NCI-H2227 (cell line): ENCODE results near the gene NPSR1.
"Not testable (repeated sequence)": the region's sequence is repeated elsewhere in the genome, so short reads cannot be mapped to it uniquely, and the experiment has no call there.

Experiments used
- DNase-seq: peaks from one replicate; lab custom pipeline; 2025; ENCODE audit not compliant: unreplicated experiment; lab: John Stamatoyannopoulos, UW

The NPSR1 gene, protein sequence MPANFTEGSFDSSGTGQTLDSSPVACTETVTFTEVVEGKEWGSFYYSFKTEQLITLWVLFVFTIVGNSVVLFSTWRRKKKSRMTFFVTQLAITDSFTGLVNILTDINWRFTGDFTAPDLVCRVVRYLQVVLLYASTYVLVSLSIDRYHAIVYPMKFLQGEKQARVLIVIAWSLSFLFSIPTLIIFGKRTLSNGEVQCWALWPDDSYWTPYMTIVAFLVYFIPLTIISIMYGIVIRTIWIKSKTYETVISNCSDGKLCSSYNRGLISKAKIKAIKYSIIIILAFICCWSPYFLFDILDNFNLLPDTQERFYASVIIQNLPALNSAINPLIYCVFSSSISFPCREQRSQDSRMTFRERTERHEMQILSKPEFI

DNA sequence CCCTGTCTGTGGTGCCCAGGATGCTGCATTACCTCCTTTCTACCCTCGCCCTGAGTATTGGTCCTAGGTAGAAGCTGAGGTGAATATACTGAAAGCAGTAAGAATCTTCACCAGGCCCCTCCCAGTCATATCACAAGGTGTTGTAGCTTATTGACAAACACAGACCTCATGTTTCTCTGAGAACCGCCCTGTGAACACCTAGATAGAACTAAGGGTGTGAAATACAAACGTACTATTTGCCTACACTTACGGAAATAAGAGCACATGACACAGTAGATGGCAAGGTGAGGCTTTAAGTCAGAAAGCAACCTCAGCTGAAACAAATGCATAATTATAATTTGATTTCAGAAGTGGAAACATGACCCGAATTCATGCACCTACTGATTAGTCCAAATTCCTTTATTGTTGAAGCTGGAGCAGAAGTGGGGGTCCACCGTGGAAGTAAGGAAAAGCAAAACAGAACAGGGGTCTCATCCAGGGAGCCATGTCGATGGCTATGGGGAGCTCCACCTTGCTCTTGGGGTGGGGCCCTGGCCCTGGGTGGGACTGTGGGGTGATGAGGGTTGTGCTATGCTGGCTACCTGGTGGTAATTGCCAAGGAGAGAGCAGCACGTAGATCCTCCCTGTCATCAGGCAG lies at the start of gene NPSR1:
Gene NPSR1, plus strand, starts transcription at position 587 of the 637 bp plus-strand sequence. CDS start 195 bp downstream, outside the sequence.
- no peak for DNase-seq

DNA sequence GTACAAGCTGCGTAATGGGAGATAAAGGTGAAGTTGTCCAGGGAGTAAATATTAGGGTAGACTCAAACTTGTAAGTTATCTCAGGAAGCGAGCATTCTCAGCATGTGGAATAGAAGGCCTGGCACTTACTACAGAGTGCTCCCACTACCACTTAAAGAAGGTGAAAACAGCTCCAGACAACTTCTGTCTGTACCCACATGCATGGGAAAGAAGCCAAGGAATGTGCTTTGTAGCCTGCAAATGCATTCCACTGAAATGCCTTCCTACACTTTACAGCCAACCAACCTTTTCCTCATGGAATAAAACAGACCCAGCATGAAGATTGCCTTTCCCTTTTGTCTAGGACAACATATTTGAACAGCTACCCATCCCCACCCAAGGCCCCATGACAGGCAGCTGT lies 45.4 kb upstream of the NPSR1 start:
- DNase-seq = no peak

DNA sequence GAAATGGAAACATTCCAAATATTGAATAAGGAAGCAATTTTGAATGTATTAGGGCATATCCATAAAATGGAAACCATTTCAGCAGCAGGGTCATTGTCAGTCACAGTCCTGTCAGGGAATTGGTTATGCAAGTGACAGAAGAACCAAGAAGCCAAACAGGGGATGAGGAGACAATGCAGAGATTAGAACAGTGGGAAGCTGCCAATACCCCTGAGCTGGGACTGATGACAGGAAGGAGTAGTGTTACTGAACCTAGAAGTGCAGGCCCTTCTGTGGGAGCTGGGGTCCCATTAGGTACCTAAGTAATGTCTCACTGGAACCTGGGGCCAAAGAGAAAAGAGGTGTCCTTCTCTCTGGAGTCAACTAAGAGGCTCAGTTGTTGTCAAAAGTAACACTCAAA lies 37.6 kb upstream of the NPSR1 start:
- DNase-seq = no peak

DNA sequence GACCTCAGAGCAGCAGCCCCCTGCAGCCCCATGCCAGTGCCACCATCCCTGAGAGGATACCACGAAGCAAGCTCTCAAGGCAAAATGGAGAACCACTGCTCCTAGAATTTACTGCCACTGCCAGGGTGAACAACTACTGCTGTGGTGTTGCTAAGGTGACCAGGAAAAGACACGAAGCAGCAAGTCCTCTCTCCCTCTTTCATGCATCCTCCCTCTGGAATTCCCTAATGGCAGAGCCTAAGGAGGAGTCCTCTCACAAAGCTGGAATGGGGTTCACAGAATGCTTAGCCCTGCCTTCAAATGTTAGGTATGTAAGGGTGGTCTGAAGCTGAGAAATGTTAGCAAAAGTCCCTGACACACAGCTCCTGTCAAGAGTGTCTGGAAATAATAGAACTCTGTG lies 35.8 kb upstream of the NPSR1 start:
- DNase-seq = no peak

DNA sequence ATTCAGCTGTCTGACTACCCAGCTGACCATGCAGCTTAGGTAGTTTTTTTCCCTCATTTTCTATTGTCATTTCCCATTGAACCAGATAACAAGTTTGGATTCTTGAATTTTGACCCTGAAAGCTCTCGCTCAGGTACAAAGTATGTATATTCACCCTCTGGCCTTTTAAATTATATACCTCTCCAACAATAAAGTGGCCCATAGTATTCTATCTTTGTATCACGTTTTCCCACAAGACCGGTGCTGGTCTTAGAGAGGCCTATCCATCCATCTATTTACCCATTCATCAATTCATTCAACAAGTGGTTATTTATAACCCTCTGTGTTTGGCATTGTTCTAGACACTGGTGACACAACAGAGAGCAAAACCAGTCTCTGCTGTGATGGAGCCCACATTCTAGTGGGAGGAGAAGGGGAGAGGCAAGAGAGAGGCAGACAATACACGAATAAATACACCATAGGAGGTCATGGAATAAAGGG lies 35.2 kb upstream of the NPSR1 start:
- no peak for DNase-seq

DNA sequence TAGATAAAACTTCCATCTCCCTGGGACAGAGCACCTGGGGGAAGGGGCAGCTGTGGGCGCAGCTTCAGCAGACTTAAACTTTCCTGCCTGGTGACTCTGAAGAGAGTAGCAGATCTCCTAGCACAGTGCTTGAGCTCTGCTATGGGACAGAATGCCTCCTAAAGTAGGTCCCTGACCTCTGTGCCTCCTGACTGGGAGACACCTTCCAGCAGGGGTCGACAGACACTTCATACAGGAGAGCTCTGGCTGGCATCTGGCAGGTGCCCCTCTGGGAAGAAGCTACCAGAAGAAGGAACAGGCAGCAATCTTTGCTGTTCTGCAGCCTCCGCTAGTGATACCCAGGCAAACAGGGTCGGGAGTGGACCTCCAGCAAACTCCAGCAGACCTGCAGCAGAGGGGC lies 29.4 kb upstream of the NPSR1 start:
- not testable (repeated sequence) for DNase-seq

DNA sequence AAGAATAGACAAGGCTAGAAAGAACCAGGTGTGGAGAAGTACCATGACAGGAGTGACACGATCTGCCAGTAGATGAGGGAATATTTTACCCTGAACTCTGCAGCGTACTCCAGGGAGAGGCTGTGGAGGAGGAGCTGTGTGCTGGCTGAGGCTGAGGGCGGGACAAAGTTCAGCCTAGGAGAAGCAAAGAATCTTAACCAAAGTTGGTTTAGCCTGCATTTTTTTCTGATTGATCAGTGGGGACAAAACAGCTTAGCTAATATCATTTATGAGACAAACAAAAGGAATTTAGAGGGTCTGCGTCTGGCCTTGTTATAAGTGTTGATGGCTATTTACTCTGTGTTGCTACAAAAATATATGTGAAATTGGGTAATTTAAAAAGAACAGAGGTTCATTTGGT lies 5.2 kb upstream of the NPSR1 start:
- DNase-seq = no peak

DNA sequence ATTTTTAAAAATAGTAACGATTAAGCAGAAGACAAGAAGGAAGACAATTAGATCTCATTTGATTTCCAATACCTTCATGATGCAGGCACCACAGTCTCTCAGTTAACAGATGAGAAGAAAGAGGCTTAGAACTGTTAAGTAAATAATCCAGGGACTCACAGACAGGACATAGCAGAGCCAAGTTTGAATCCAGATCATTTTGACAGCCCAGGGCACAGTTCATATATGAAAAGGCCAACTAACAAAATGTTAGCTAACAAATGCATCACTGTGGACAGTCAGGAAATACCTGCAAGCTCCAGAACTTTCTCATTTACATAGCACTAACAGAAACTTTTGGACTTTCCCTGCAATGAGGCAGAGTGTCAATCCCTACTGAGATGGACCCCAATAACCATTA lies 4.2 kb upstream of the NPSR1 start:
- no peak for DNase-seq

DNA sequence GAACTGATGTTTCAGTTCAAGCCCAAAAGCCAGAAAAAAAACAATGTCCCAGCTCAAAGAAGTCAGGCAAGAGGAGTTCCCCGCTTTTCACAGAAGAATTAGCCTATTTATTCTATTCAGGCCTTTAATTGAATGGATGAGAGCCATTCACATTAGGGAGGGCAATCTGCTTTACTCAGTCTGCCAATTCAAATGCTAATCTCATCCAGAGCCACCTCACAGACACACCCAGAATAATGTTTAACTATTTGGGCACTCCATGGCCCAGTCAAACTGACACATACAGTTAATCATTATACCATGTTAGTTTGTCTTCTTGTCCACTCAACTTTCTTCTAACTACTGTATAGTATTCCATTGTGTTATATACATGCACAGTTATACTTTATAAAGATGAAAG lies 2.6 kb upstream of the NPSR1 start:
- DNase-seq = no peak

DNA sequence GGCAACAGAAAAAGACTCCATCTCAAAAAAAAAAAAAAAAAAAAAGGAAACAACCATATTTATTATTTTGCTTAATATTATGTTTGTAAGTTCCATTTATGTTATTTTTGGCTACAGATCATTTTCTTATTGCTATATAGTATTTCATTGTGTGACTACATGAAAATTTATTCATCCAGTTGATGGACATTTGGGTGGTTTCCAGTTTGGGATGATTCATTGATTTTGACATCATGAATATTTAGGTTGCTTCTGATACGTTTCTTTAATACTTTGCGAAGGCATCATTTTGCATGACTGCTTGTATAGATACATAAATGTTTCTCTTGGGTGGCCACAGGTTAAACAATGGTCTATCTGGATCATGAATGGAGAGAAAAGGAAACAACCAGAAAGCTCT lies 2.0 kb upstream of the NPSR1 start:
- no peak for DNase-seq

DNA sequence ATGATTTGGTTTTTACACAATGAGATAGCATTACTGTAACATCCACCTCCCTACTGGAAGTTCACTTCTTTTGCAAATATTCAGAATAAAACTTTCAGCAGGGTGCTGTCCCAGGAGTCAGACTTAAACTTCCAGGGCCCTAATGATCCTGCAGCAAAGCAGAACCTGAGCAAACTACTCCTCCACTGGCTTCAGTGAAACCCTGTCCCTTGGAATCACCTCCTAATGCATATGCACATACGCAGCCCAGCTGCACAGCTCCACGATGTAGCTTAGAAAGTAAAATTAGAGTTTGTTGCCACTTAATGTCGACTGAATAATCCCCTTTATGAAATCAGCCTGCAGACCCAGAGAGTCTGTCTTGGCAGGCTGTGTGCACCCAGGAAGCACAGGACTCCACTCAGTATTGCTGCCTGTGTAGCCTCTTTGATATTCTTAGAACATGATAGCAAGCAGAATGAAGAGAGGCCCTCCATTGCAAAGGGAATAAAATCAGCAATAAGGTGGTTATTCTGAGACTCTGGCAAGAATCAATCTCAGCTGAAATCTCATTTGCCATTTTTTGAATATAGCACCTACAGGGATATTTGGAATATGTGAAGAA lies 1.6 kb downstream of the NPSR1 start:
- DNase-seq = no peak

DNA sequence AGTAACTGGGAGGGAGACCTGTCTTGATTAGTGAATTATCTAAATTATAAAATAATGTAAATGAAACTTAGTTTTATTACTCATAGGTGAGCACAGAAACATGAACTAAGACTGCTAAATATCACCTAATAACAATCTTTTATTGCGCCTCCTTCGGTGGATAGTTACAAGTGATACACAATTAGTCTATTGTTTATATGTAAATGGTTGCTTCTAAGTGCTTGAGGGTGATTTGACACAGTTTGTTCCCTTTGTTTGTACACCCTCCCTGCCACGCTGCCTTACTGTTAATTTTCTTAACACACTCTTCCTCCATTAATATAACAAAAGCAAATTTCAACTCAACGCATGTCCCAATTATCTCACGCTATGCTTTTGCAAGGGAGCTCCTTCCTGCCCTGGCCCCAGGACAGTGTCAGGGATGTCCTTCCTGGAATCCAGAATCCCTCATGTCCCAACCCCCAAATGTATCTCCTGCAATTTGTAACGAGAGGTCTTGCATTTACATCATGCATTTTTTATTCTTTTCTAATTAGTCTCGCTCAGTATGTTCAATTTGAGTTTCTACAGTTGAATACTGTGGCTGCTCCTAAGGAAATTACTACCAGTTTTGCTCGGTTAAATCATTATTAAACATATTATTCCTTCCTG lies 4.2 kb downstream of the NPSR1 start:
- no peak for DNase-seq

DNA sequence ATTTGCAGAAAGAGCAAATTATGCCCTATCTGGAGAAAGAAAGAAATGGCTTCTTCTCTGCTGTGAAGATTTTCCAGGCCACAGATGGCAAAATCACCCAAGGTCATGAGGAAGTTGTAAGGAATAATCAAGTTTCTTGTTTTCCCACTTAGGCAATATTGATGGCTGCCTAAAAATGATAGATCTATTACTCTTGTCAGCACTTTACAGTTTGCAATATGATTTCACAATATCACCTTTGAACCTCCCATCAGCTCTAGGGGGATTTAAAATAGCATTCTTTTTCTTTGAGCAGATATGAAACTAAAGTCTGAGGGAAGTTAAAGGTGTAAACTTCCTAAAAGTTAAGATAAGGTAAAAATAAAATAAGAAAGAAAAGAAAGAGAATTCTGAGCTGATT lies 6.7 kb downstream of the NPSR1 start:
- DNase-seq = no peak

DNA sequence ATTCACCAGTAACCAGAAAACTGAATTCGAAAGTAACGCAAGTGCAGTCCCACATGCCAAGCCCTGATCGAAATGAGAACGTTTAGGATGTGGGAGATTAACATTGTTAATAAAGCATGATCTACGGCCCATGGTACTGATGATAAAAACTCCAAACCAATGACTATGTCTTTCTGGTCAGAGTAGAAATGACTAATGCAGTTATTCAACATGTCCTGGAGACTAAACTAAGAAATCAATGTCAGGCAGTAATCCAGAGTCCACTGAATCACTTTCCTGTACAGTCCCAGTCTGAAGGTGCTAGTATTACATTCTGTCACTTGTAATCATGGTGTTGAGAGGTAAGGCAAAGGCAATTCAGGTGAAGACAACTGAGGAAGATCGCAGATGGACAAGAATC lies 14.4 kb downstream of the NPSR1 start:
- no peak for DNase-seq

DNA sequence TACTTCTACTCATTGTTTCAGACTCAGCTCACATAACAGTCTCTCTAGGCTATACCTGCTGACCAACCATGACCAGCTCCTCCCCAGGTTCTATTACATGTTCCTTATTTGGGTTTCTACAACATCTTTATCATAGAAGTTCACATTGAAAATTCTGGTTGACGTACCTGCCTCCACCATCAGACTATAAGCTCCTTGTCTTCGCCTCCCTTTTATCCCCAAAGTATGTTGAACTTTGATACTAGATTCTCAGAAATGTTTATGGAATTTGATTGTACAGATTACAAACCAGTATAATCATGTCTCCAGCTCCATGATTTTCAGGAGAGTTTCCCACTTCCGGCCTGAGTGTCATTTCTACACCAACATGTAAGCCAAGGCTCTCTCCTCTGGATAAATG lies 15.0 kb downstream of the NPSR1 start:
- DNase-seq = no peak

DNA sequence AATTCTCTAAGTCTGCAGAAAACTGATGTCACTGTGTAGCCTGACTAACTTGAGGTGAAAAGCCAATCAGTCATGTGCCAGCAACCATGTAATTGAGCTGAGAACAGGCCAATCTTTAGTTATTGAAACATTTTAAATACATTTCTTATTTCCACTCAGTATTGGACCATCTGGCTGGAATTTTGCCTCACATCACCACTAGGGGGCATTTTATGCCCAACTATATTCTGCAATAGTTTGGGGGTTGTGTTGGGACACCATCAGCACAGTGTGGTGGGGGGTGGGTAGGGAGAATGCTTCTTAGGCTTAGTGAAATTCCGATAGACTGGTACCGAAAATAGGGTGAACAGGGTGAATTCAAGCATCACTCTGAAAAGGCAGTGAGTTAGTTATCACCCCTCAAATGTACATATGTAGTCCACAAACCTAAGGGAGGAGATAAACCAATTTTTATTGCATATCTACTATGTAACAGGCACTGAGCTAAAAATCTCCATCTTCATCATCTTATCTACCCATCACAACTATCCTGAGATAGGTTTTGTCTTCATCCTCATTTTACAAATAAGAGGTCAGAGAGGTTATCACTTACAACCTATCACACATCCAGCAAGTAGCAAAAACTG lies 17.8 kb downstream of the NPSR1 start:
- DNase-seq = no peak

DNA sequence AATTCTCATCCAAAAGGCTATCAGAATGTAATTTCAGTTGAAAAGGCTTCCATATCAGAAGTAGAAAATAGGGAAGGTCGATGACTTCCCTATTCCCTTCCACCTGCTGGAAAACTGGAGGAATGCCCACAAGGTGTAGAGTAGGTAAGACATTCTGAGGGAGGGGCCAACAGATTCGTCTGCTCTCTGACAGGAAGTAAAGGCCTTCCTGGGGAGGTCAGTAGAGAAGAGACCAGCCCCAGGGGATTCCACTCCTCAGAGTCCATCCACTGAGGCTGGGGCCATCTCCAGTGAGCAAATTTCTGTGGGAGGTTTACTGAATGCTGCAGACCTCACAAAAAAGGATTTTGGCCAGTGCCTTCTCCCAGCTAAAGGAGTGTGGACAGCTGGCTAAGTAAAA lies 19.5 kb downstream of the NPSR1 start:
- DNase-seq = no peak

DNA sequence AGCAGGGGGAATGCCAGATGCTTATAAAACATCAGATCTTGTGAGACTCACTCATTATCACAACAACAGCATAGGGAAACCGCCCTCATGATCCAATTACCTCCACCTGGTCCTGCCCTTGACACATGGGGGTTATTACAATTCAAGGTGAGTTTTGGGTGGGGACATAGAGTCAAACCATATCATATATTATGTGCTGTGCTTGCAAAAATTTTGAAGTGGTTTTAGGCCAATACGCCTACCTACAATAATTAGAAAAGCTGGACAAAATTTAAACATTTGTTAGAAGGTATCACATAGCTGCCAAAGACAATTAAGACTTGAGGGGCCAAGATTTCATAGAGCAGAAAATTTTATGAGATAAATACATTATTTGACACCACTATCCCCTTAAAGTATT lies 29.5 kb downstream of the NPSR1 start:
- no peak for DNase-seq

DNA sequence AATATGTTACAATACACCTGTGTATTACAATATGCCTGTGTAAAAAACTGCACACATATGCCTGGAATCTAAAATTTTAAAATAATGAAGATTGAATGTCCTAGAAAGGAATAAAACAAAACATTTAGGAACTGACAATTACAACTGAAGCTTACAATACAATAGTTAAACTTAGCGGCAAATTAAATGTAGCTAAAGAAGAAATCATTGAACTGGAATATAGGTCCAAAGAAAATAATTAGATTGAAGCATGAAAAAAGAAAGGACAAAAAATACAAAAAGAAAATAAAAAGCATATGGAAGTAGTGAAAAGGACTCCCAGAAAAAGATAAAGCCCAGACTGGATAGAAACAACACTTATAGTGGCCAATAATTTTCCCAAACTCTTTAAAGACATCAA lies 38.4 kb downstream of the NPSR1 start:
- DNase-seq = no peak

DNA sequence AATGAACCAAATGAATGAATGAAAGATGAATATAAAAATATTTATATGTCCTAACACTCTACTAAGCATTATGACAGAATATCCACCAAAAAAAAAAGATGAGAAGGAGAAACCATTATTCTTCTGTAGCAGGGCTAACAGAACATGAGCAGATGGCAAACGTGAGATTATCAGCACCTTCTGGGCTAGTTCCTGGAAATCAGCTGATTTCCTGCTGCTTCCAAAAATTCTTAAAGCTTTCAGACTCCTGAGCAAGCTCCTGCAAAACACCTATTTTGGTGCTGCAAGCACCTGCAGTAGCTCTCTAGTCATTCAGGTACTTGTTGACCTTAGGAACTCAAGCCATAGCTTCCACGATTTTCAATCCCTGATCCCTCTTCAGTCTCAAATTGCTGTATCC lies 51.8 kb downstream of the NPSR1 start:
- DNase-seq = no peak

DNA sequence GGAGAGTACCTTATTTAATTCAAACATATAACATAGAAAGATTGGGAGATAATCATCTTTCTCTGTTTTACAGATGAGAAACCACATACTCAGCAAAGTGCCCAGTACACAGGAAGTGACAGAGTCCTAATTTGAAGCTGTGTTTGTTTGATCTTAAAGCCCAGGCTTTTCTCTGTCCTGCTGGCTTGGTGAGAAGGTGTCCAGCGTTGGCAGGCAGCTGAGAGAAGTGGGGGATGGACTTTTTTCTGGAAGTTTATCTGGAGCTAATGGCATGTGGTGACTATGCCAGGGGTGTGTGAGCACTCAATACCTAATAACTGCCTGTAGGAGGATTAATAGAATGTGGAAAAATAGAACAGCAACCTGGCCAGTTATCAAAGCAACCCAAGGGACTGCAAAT lies 60.8 kb downstream of the NPSR1 start:
- DNase-seq = no peak
